NCI-H510A treated with DMSO at 0.1 percent for 48 hours (cell line): ENCODE measurements around the gene FANK1.
"Not testable (repeated sequence)": the region's sequence is repeated elsewhere in the genome, so short reads cannot be mapped to it uniquely, and the experiment has no call there.

ENCODE experiments used
- DNase-seq: peaks from one replicate; lab custom pipeline; 2025; lab: John Stamatoyannopoulos, UW

Gene FANK1

DNA sequence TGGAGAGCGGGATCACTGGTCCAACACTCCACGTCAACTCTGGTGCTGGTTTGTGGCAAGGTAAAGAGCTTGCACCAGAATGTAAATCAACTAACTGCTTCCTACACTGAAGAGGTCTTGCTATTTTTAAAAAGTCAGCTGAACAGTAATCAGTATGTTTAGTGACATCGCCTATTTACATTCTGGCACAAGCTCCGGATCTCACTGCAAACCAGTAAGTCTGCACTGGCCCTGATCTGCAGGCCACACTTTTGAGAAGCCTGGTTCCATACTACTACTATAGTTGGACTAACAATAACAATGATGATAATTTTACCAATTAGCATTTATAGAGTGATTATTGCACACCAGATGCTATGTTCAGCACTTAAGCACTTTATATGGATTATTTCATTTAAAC is 6.9 kb upstream of the FANK1 start:
- DNase-seq, result not testable (repeated sequence)

DNA sequence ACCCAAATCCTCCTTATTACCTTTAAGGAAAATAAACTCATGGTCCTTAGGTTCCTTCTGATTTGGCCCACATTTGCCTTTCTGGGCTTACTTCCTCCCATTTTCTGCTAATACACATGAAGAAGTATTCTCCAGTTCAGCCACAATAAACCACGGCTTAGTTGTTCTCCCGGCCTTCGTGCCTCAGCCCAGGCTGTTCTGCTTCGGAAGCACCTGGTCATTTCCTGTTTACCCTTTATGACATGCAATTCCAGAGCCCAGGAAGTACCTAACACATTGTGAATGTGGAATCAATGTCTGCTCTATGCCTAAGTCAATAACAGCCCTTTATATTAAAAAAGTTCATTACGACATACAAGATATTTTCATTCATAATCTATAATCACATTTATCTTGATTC is 4.0 kb upstream of the FANK1 start:
- peak; percentile 54 for DNase-seq

DNA sequence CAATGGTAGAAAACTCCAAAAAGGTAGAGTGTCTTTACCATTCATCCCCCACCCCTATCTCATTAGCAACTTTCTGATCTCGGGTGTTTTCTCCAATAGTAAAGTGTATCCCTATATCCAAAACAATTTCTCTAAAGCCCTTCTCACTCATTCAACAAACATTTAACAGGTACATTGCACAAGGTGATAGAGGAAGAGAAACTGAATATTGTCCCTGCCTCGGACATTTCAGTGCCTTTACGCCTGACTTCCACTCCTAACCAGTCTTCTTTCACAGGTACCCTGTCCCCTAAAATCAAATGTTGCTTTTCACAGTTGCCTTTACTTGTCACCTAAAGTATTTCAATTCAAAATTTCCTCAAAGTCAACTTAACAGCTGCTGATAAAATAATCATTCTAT is 2.2 kb upstream of the FANK1 start:
- not testable (repeated sequence) for DNase-seq

DNA sequence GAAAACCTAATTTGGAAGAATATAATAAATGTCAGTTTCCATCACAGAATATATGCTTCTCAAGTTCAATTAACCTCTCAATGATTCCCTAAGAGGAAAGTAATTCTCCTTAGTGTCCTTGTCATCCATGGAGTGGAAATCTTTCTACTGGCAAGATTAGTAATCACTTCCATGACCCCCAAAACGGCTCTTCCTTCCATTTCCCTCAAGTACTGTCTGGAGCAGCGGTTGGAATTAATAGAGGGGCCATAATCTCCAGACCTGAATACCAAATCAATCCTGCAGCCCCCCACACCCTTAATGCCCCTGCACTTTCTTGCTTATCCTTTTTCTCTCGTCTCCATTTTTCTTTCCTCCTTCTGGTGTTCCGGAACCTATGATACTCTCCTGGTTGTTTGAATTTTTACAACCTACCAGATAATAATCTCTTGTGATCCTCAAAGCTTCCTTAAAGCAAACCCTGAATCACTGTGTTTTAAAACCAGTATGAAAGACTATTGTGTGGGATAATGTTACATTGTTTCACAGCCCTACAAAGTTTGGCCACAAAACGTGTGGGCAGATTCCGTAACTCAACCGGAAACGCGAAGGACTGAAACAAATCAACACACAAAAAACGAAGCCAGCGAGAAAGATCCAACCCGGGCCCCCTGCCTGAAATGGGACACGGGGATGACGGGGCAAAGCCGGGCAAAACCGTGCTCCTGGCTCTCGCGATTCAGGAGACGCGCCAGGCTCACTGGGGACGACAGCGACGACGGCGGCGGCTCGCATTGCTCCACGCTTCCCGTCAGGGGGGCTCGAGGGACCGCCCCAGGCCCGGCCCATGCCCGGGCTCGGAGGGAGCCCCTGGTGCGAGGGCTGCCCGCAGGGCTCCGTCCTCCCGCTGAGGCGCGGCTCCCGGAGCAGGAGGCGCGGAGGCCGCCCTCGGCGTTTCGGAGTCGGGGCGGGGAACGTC is 955 bp upstream of the FANK1 start:
- DNase-seq, result peak; percentile 58

DNA sequence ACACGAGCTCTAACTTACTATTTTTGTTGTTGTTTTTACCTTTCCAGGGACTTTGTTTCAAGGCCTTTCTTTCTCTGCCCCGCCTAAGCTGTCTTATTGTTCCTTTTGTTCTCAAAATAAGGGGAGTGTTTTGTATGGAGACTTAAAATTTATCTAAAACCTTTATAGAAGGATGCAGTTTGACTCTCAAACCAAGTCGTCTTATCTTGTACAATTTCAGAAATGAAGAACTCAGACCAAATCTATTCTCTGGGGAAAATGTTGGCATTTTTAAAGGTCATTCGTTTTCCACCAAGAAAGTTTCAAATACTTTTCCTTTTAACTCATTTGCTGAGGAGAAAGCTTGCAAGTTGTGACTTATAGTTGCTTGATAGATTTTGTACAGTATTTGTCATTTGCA is 953 bp downstream of the FANK1 start:
- not testable (repeated sequence) for DNase-seq

DNA sequence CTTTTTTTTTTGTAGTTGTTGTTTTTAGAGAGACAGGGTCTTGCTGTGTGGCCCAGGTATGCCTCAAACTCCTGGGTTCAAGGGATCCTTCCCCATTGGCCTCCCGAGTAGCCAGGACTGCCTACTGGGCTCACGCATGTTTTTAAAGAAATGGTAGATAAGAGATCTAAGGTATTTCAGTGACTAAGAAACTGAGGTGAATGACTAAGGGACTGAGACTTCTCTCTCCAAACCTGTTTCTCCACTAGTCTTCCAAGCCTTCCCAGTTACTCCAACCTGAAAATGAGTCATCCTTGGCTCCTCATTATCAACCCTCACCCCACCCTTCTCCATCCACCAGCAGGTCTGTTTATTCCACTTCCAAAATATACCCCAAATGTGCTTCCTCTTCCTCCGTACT is 4.6 kb downstream of the FANK1 start:
- DNase-seq, result not testable (repeated sequence)

DNA sequence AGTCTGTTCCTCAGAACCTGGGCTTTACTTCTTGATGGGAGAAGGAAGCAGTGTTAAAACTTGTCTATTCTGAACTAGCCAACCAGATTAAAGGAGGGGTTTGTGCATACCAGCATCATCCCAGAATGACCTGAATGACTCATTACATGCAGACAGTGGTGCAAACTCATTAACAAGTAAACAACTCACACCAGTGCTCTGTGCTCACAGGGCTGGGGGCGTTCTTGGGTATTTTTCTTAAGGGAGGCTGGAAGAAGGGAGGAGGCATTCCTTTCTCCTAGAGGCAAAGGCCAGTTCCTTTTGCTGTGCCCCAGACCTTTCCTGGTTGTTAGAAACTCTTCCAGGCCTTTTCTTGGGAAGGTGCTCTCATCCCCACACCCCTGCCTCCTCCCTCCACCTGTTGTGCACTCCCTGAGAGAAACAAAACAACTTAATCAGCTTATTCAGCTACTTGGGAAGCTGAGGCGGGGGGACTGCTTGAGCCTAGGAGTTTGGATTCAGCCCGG is 6.8 kb downstream of the FANK1 start:
- not testable (repeated sequence) for DNase-seq

DNA sequence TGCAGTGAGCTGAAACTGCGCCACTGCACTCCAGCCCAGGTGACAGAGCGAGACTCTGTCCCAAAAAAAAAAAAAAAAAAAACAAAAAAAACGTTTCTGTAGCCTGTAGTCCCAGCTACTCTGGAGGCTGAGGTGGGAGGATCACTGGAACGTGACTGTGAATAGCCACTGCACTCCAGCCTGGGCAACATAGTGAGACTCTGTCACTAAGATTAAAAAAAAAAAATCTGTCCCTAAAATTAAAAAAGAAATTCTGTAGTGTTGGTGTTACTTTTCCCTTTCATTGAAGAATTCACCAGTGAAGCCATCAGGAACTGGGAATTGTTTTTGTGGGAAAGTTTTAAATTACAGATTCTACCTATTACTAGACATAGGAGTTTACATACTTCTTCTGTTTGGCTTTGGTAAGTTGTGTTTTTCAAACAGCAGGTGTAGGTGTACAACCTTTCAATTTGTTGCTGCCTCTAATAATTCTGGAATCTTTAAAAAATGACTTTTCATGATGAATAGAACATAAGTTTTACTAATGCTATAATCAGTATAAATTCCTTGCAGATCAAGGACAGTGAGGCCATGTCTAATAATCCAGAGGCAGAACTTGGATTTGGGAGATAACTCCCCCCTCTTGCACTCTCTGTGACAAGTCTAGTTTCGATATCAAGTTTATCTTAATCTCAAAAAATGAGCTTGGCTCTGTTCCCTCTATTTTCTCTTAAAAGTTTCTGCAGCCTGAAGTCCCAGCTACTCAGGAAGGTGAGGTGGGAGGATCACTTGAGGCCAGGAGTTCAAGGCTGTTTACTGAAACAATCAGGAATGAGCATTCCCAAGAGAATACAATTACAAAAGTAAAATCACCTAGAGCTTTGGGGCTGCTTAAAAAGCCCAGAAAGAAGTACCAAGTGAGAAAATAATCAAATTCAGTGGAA is 9.0 kb downstream of the FANK1 start:
- DNase-seq, result not testable (repeated sequence)

DNA sequence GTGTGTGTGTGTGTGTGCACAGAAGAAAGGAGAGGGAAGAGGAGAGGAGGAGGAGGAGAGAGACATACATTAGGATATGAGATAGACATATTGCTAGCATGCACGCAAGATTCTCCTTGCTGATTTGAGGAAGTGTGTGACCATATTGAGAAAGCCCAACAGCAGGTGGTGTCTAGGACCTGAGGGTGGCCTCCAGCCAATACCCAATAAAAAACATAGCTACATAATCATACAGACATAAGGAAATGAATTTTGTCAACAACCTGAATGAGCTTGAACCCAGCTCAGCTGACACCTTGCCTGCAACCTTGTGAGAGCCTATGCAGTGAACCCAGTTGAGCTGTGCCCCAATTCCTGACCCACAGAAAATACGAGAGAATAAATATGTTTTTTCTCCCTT is 11.2 kb downstream of the FANK1 start:
- DNase-seq, result not testable (repeated sequence)

DNA sequence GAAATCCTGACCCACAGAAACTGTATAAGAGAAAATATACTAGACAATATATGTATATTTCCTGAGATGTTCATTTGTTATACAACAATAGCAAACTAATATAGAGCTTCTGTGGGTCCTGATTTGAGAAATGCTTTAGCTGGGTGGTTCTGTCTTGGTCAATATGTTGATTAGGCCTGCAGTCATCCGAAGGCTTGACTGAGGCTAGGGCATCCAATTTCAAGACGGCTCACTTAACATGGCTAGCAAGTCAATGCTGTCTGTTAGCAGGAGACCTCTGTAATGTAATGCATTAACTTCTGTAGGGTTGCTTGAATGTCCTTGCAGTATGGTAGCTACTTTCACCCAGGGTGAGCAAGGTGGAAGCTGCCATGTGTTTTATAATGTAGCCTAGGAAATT is 12.4 kb downstream of the FANK1 start:
- DNase-seq, result not testable (repeated sequence)

DNA sequence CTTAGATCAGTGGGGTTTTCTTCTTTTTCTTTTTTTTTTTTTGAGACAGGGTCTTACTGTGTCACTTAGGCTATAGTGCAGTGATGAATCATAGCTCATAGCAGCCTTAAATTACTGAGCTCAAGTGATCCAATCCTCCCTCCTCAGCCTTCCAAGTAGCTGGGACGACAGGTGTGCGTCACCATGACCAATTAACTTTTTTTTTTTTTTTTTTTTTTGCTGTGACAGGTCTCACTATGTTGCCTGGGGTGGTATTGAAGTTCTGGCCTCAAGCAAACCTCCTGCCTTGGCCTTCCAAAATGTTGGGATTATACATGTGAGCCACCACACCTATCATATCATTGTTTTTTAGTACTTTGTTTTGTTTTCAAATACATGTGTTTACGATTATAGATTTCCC is 13.1 kb downstream of the FANK1 start:
- DNase-seq, result not testable (repeated sequence)

DNA sequence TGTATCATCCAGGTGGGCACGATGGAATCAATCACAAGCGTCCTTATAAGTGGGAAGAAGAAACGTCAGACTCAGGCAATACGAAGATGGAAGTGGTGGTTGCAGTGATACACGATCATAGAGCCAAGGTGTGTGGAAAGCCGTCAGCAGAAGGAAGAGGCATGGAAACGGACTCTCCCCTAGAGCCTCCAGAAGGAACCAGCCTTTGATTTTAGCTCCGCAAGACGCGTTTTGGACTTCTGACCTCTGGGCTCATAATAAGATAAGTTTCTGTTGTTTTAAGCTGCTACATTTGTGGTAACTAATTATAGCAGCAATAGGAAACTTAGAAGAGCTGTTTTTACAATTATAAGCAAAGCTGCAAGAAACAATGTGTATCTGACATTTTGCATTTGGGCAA is 14.8 kb downstream of the FANK1 start:
- DNase-seq, result no peak

DNA sequence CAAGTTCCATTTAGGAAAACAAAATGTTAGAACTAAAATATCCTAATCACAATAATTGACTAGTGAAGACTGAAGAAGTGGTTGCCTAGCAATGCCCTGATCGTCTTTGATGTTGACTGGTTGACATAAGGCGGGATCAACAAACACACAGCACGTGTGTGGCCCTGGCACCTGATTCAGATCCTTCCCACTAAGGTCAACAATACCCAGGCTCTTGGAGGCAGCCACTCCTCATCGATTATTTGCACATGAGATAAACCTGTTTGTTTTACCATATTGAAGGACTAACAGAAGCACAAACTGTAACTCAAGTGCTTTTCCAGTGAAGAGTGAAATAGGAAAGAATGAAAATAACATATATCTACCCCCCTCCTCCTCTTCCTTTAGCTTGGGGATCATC is 15.6 kb downstream of the FANK1 start:
- DNase-seq, result peak; percentile 97

DNA sequence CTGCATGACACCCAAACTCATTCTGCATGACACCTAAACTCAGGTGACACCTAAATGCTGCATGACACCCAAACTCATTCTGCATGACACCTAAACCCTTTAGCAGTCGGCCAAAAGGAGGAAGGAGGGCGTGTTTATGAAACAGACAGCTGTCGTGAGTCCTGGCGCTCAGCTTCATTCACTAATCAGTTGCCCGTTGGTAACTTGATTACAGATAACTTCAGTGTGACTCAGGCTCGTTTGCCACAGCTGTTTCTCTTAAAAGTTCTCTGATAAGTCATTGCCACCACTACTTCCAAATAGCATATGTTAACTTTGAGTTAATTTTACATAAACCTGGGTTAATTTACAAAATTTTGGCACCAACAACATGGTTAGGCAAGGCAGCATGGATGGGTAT is 16.9 kb downstream of the FANK1 start:
- not testable (repeated sequence) for DNase-seq

DNA sequence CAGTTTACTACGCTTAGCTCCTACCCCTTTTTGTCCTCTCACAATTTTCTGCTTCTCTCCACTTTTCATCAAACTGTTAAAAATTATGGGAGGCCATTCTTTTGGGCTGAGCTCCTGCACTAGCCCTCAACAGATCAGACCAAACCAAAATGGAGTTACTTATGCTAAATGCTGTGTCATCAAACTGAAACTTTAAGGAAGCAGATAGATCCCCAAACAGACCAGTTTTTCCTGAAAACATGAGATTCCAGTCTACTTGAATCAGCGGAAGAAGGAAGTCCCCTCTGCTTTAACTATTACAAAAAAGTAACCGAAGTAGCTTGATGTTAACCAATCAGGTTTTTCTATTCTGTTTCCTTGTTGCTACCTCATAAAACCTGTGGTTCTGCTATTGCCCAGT is 20.6 kb downstream of the FANK1 start:
- no peak for DNase-seq

DNA sequence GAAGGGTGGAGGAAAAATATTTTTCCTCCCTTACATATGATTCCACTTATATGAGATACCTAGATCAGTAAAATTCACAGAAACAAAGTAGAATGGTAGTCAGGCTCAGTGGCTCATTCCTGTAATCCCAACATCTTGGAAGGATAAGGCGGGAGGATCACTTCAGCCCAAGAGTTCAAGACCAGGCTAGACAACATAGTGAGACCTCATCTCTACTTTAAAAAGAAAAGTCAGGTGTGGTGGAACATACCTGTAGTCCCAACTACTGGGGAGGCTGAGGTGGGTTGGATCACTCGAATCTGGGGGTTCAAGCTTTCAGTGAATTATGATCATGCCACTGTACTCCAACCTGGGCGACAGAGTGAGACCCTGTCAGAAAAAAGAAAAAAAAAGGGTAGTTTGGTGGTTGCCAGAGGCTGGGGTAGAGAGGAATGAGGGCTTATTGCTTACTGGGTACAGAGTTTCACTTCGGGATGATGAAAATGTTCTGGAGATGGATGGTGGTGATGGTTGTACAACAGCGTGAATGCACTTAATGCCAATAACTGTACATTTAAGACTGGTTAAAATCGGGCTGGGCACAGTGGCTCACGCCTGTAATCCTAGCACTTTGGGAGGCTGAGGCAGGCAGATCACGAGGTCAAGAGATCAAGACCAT is 21.5 kb downstream of the FANK1 start:
- not testable (repeated sequence) for DNase-seq

DNA sequence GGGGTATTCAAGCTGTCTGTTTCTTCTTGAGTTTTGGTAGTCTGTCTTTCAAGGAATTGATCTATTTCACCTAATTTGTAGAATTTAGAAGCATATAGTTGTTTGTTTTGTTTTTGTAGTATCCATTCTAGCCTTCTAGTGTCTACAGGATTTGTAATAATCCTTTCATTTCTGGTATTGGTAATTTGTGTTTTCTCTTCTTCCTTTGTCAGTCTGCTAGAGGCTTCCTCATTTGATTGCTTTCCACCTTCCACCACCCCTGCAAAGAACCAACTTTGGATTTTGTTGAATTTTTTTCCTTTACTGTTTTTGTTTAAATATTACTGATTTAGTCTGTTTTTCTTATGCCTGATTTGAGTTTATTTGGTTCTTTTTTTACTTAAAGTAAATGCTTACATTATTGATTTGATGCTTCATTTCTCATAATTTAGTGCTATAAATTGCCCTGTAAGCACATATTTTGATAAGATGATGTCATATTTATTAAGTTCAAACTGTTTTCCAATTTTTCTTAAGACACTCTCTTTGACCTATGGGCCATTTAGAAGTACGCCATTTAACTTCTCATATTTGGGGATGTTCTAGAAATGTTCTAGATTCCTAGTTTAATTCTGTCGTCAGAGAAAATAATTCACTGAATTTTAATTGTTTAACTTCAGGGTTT is 25.4 kb downstream of the FANK1 start:
- DNase-seq, result not testable (repeated sequence)

DNA sequence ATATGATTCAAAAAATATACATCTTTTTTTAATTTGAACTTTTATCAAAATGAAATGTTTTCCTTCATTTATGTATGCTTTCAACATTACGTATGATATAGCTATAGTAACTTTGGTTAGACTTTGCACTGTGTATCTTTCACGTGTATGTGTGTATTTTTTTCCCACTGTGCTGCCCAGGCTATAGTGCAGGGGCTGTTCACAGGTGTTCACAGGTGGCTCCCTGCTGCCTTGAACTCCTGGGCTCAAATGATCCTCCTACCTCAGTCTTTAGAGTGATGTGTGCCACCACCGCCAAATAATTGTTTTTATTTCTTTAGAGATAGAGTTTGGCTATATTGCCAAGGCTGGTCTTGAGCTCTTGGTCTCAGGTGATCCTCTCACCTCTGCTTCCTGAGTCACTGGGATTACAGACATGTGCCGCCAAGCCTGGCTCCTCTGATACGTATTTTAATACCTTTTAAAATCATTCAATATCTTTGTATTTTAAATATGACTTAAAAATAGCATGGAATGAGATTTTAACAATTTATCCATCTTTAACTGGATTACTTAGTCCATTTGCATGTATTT is 29.0 kb downstream of the FANK1 start:
- DNase-seq, result no peak

DNA sequence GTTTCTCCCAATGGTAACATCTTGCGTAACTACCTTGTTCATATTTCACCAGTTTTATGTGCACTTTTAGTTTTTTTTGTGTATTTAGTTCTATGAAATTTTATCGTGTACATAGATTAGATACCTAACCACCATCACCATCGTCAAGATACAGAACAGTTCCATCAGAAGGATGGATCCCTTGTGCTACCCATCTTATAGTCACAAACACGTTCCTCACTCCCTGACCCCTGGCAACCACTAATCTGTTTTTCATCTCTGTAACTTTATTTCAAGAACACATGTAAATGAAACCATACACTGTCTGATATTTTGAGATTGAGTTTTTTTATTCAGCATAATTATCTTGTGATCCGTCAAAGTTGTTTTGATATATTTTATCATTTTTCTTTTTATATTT is 29.9 kb downstream of the FANK1 start:
- DNase-seq, result no peak

DNA sequence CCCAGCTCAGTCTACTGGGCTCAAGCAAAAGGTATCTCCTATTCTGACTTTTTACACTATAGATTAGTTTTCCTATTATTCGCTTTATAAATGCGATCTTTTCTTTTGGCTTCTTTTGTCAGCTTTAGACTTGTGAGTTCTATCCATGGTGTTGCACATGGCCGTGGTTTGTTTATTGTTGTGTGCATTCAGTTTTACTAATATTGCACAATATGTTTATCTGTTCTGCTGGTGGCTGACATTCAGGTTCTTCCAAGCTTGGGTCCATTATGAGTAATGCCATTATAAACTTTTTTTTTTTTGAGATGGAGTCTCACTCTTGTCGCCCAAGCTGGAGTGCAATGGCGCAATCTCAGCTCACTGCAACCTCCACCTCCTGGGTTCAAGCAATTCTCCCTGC is 30.9 kb downstream of the FANK1 start:
- DNase-seq, result not testable (repeated sequence)
